ENCODE results near the gene NTRK3. TPM values are rescaled to one million over a fixed set of nuclear protein-coding genes. Genes with fewer than 3 reads are reported as not detected.

The NTRK3 gene
- total RNA-seq, 1 donor from 2014 or later: under 0.01 TPM

DNA sequence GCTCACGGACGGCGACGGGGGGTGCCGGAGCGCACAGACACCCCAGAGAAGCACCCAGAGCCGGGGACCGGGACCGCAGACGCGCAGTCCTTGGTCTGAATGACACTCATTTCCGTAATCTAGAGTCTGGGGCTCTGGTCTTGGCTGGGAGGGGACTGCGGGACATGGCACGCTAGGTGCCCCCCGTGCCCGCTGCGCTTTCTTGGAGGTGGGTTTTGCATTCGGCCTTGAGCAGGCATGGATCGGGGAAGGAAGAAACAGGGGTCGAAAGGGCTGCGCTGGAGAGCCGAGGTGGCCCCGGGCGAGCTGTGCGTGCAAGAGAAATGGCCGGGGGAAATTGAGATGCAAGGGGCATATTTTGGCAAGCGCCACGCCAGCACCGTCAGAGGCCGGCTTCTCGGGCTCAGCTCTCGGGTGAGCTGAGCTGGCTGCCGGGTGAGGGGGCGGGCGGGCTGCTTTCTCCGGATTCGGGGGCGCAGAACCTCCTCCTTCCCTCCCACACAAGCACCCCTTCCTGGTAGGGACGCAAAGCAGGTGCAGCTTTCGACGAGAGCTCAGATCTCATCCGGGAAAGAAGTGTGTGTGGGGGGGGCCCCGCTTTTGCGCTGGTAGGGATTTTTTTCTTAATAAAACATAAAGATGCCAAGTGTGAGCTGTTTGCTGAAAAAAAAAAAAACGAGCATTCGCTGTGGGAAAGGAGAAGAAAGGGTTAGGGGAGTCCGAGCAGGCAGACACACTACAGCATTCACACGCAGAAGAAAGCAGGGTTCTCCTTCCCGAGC, 963 bp upstream of the NTRK3 start:
- DNase-seq (ENCODE audit: low read depth): no peak

DNA sequence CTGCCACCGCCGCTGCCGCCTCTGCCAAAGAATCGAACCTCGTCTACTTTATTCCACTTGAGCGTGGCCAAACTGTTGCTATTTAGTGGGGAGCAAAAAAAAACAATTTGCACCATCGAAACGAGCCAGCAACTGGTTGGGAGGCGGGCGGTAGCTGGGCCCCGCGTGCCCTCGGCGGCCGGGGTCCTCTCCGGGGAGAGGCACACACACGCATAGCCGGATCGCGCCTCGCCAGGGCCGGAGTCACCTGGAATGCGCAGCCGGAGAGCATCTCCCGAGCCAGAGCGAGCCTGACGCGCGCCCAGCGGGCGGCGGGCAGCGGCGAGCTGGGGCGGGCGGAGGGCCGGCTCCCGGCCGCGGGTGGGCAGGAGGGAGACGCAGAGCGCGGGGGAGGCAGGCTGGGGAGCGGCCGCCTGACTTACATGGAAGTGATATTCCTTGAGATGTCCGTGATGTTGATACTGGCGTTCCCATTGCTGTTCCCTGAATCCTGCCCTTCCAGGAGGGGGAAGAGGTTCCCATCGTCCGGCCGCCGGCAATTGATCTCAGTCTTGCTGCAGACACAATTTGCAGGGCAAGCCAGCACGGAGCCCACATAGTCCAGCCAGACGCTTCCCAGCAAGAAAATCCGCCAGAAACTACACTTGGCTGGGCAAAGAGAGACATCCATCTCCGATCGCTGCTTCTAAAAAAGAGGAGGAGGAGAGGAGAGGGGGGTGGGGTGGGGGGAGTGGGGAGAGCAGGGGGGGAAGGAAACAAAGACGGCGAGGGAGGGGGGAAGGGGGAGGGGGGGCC, 858 bp downstream of the NTRK3 start:
- DNase-seq (ENCODE audit: low read depth): no peak

DNA sequence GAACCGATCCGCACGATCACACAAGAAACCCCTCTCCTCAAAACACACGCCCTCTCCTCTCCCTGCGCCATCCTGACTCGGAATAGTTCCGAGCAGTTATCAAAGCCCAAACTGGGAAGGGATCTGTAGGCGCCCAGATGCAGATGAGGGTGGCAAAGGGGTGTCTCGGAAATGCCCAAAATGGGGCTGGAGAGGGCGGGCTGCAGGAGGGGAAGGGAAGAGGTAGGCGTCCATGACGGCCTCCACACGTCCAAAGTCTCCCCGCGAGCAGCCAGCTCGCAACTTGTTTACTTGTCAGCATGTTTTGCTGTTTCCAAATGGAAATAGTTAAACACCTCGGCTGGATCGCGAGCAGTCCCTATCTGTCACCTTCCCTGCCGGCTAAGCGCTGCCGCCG, 1.5 kb downstream of the NTRK3 start:
- DNase-seq (ENCODE audit: low read depth): no peak

GRCh38 chr15:88252441-88252840, 4.1 kb downstream of the NTRK3 start:
- DNase-seq (ENCODE audit: low read depth): no peak

DNA sequence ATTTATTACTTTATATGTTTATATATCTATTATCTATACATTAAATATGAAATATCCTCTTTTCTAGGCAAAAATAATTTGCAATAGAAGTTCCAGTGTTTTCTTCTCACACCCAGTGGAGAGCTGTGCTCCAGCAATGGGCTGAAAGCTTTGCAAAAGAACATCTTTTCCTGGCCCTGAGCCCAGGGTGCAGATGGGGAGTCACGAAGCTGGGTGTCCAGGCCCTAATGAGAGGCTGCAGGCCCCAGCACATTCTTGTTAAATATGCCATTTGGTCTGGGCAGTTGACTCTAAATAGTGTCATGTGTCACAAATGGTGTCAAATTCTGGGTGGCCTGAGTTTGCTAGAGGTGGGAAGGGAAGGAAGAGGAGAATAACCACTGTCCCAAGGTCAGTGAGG, 5.7 kb downstream of the NTRK3 start:
- no peak for DNase-seq (ENCODE audit: low read depth)

DNA sequence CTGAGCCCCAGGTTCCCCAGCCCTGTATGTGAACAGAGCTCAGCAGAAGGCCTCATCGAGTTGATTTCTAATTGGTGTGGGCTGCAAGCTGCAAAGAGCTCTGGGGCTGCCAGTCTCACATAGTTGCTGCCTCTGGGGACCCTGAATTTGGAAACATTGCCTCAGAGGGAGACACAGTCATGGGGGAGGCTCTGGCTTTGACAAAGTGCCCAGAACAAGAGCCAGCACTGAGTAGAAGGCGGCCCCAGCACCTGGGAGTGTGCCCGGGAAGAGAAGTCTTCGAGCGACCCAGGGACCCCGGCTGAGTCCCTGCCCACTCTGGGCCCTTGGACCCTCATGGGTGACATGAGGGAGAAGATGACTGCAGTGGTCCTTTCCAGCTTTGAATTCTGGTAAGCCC, 7.3 kb downstream of the NTRK3 start:
- DNase-seq (ENCODE audit: low read depth): no peak

GRCh38 chr15:88247914-88248313, 8.6 kb downstream of the NTRK3 start:
- DNase-seq (ENCODE audit: low read depth): no peak

- DNase-seq (ENCODE audit: low read depth): peak; percentile 13
Measured at GRCh38 chr15:88246666-88247446, 9.7 kb downstream of the NTRK3 start.

GRCh38 chr15:88246081-88246480, 10.5 kb downstream of the NTRK3 start:
- no peak for DNase-seq (ENCODE audit: low read depth)

- peak; percentile 7 for DNase-seq (ENCODE audit: low read depth)
Measured at GRCh38 chr15:88243895-88244787, 12.4 kb downstream of the NTRK3 start.

GRCh38 chr15:88242586-88243555, 13.7 kb downstream of the NTRK3 start:
- no peak for DNase-seq (ENCODE audit: low read depth)

- no peak for DNase-seq (ENCODE audit: low read depth)
Measured at GRCh38 chr15:88241461-88241860, 15.1 kb downstream of the NTRK3 start.

DNA sequence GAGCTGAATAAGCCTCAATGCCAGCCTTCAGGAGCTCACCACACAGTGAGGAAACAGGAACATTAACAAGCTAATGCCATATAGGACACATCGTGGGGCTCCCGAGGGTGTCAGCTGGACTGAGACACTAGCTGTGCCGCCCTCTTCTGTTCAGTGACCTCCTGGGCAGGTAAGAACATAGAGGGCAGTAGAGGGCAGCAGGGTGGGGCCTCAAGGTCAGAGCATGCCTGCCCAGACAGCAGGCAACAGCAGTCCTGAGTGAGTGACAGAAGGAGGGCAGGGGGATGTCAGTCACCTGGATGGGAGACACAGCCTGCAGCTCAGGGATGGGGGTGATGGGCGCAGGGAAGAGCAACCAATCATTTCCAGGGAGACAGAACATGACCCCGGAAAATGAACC, 15.5 kb downstream of the NTRK3 start:
- no peak for DNase-seq (ENCODE audit: low read depth)

- no peak for DNase-seq (ENCODE audit: low read depth)
Measured at GRCh38 chr15:88239594-88239993, 16.9 kb downstream of the NTRK3 start.

DNA sequence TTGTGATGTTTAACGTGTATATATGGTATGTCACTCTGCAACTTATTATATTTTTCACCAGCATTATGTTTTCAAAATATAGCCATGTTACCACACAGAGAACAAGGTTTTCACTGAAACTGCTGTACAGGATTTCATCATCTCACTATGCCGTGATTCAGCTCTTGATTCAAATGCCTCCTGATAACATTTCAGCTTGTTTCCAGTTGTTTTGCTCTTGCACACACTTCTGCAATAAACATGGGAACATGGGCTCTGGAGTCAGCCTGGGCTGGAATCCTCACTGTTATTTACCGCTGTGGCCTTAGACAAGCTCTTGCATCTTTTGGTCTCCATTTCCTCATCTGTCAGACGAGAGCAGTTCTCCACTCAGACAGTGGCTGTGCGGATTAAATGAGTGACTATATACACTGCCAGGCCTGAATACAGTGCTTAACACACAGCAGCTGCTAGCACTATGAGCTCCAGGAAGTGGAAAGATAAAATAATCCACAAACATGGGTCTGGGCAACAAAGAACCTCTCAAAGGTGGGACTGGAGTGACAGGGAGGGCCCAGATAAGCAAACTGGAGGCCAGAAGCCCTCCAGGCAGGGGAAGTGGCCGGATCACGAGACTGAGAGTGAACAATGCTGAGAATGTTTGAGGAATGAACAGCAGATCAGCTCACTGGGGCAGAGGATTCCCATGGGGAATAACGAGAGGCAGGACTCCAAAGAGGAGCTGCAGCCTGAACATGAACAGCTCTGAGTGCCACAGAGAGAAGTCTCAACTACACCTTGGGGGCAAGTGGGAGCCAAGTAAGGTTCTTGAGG, 17.7 kb downstream of the NTRK3 start:
- no peak for DNase-seq (ENCODE audit: low read depth)

- DNase-seq (ENCODE audit: low read depth): no peak
Measured at GRCh38 chr15:88234711-88235110, 21.8 kb downstream of the NTRK3 start.

GRCh38 chr15:88233921-88234320, 22.6 kb downstream of the NTRK3 start:
- no peak for DNase-seq (ENCODE audit: low read depth)

- DNase-seq (ENCODE audit: low read depth): peak; percentile 7
Measured at GRCh38 chr15:88232771-88233201, 23.8 kb downstream of the NTRK3 start.
